Lower leg skin (tissue), 4 donors: ENCODE measurements around the gene SPAG17. TPM values are rescaled to one million over a fixed set of nuclear protein-coding genes. Genes with fewer than 3 reads are reported as not detected.

Experiments used
- DNase-seq, 2 donors: peaks; one replicate each; pipeline ENCODE4 v3.0.0-alpha.2; 2019; ENCODE audit warnings: low spot score in 2 of 2
- H3K4me3 ChIP-seq: fragments of 200-600 bp; sonication (generic); 2 replicates; pipeline ENCODE4 v1.5.1; 2017; ENCODE audit warnings: mild to moderate bottlenecking, low read depth; ENCODE audit not compliant: poor library complexity, severe bottlenecking
- CTCF ChIP-seq, 3 donors: fragments of 450-650 bp; IDR thresholded peaks; one replicate each; pipeline ENCODE4 v1.5.1; 2016; ENCODE audit warnings: antibody characterized with exemption in 3 of 3, mild to moderate bottlenecking in 3 of 3, moderate library complexity in 2 of 3
- POLR2A ChIP-seq, 2 donors: fragments of 450-650 bp; IDR thresholded peaks; one replicate each; pipeline ENCODE4 v1.6.1; 2016 to 2017; ENCODE audit warnings: antibody characterized with exemption in 2 of 2, mild to moderate bottlenecking in 1 of 2, moderate library complexity in 1 of 2
- WGBS, 2 donors: methylation state at CpG; one replicate each; pipeline ENCODE4 v1.1.5; 2018; 5-methylcytosine and 5-hydroxymethylcytosine counted together
- intact Hi-C: fragments of 100-400 bp; cut with DNase I; formaldehyde crosslinking; loops from one replicate; pipeline ENCODE4 v1.15.0; 2023; ENCODE audit warnings: low total_unique reads
- total RNA-seq, 4 donors: library from RNA; depleted of rRNA; stranded (reverse); fragments of >200 nt; gene quantifications; one replicate each; pipeline ENCODE4 v1.1.0, GENCODE V29; 2016

SPAG17 gene
- total RNA-seq, 4 donors from 2014 or later = 3.3 to 7.9 TPM; not detected in 2

- DNase-seq = no peak
- TF ChIP-seq CTCF (IDR thresholded peaks at IDR 0.05) = no peak
- TF ChIP-seq POLR2A (IDR thresholded peaks at IDR 0.05) = no peak
- 94 to 96% methylated on average over 1 of the region's 1 CpG for WGBS, 2 donors
- intact Hi-C loops = no loop called here
- H3K4me3 ChIP-seq = no peak overlapping the region
Observed at GRCh38 chr1:117952386-117952785, 232.6 kb downstream of the SPAG17 start.

DNA sequence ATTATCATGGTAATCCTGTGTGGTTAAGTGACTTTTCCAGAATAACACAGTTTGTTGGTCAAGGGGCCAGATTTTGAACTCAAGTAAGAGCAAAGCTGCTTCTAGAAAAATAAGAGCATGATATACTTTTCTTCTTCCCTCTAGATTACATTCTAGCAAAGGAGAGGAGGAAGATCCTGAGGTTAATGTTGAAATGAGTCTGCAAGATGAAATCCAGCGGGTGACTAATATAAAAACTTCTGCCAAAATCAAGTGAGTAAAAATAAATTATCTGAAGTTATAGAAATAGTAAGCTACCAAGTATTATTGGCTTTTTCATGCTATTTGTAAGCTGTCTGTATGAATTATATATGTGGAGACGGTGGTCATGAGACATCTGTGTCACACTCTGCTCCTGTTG is 242.7 kb downstream of the SPAG17 start:
- TF ChIP-seq POLR2A (IDR thresholded peaks at IDR 0.05) = no peak
- no peak for TF ChIP-seq CTCF (IDR thresholded peaks at IDR 0.05)
- DNase-seq = no peak
- H3K4me3 ChIP-seq = no peak overlapping the region
- whole genome bisulfite sequencing, 2 donors = 92 to 98% methylated on average over 2 of the region's 2 CpGs
- intact Hi-C loops = no loop called here

DNA sequence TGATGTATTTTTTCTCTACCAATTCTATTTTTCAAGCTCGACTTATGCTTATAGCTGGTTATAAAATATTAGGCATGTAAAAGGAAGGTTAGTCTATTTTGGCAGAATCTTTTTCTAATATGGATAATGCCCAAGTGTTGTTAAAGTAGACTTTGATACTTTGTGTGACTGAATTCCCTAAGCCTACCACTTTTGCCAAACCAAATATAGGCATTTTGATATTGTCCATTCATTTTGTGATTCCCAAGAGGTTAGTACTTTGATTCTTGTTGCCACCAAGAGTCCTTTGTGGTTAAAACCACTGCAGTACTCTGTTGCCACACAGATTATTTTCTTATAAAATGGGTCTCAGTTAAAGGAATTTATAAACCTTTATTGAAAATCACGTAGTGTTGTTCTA is 251.3 kb downstream of the SPAG17 start:
- 93% methylated on average over 2 of the region's 2 CpGs for WGBS, 2 donors
- no peak for TF ChIP-seq POLR2A (IDR thresholded peaks at IDR 0.05)
- TF ChIP-seq CTCF (IDR thresholded peaks at IDR 0.05) = no peak
- intact Hi-C loops = no loop called here
- DNase-seq = no peak
- H3K4me3 ChIP-seq = no peak overlapping the region

- no peak overlapping the region for H3K4me3 ChIP-seq
- 96 to 98% methylated on average over 4 of the region's 4 CpGs for WGBS, 2 donors
- no peak for DNase-seq
- TF ChIP-seq POLR2A (IDR thresholded peaks at IDR 0.05) (no peak), CTCF (IDR thresholded peaks at IDR 0.05) (no peak)
- intact Hi-C loops = no loop called here
Observed at GRCh38 chr1:117932576-117932975, 252.5 kb downstream of the SPAG17 start.

DNA sequence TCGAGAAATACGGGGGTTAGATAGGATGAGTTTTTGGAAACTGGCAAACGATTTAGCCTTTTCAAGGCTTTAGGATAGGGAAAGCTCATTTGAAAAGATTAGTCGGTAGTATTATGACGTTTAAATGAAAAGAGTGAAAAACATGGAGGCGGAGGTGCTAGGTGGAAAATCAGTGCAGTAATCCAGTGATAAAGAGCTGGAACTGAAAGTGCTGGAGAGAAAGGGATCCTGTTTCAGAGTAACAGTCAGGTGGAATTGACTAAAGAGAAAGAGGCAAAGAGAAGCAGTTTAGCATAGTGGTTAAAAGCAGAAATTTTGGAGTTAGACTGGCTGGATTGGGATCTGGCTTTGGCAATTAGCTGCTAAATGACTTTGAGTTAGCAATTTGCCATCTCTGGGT is 254.5 kb downstream of the SPAG17 start:
- DNase-seq = no peak
- H3K4me3 ChIP-seq = peak overlapping the region; percentile 91
- TF ChIP-seq CTCF (IDR thresholded peaks at IDR 0.05) (no peak), POLR2A (IDR thresholded peaks at IDR 0.05) (no peak)
- 2 to 5% methylated on average over 6 of the region's 6 CpGs for WGBS, 2 donors
- intact Hi-C loops = no loop called here

DNA sequence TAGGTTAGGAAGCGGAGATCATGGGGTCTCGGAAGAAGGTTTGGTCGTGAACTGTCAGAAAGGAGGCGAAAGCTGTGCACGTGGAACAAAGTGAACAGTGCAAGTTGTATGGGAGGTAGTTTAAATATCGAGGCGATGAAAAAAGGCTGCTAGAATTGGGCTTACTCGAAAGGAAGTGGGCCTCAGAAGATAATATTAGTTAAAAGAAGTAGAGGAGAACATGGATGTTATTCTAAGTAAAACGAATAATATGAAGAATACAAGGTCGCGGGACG is 254.9 kb downstream of the SPAG17 start:
- intact Hi-C loops = no loop called here
- peak overlapping the region; percentile 91 for H3K4me3 ChIP-seq
- DNase-seq = no peak
- WGBS, 2 donors = 0 to 2% methylated on average over 12 of the region's 12 CpGs
- TF ChIP-seq CTCF (IDR thresholded peaks at IDR 0.05) (no peak), POLR2A (IDR thresholded peaks at IDR 0.05) (no peak)
